AG04450 (cell line): ENCODE data around the gene GSX1. TPM values are rescaled to one million over a fixed set of nuclear protein-coding genes. Genes with fewer than 3 reads are reported as not detected.
"Not testable (repeated sequence)": the region's sequence is repeated elsewhere in the genome, so short reads cannot be mapped to it uniquely, and the experiment has no call there.

Experiments used
- CTCF ChIA-PET: fragments of 300-600, 350-600 bp; formaldehyde crosslinking; extraction: SDS; loops from one replicate; lab custom pipeline; 2022; ENCODE audit warnings: antibody characterized with exemption, inconsistent platforms; lab: Charles Lee
- POLR2A ChIA-PET: fragments of 350-600 bp; formaldehyde crosslinking; extraction: SDS; loops from one replicate; lab custom pipeline; 2021; ENCODE audit warnings: antibody characterized with exemption, inconsistent platforms; lab: Yijun Ruan, JAX
- DNase-seq: peaks from one replicate; pipeline ENCODE4 v3.0.0-alpha.2; 2011; ENCODE audit warnings: low read depth, low spot score
- H3K27ac ChIP-seq: one replicate; pipeline ENCODE4 v1.5.1; 2012; ENCODE audit warnings: low read depth, low read length, control low read depth
- H3K27me3 ChIP-seq: one replicate; pipeline ENCODE4 v1.6.0; 2012; ENCODE audit warnings: low read length; ENCODE audit not compliant: control insufficient read depth, insufficient read depth
- H3K4me3 ChIP-seq: 2 replicates; pipeline ENCODE4 v1.5.1; 2011; ENCODE audit warnings: mild to moderate bottlenecking, low read depth, low read length, control low read depth
- H3K9me3 ChIP-seq: 2 replicates; pipeline ENCODE4 v1.5.1; 2012; ENCODE audit warnings: low read length; ENCODE audit not compliant: control insufficient read depth, insufficient read depth
- polyA plus RNA-seq: library from polyadenylated mRNA; depleted of rRNA; stranded (reverse); fragments of >200 nt; gene quantifications from 2 replicates; pipeline ENCODE4 v1.2.3, GENCODE V29; 2011
- TF ChIP-seq, protein P1 (sequence below): IDR thresholded peaks from 2 replicates; pipeline ENCODE4 v1.5.1; 2011; ENCODE audit warnings: low read depth, low read length, control low read depth, inconsistent platforms

The GSX1 gene
- polyA plus RNA-seq, 1 experiment, result not detected

GRCh38 chr13:27810009-27810408, 17.7 kb downstream of the GSX1 start:
- no peak for DNase-seq
- ChIA-PET POLR2A (no interaction called here), CTCF (interaction anchor here (1.5 to 1.8 kb wide), 2 partner anchors 16 to 20 kb away, joined by 10 to 11 read pairs; no protein-coding TSS in a partner anchor)
- TF ChIP-seq, protein P1, sequence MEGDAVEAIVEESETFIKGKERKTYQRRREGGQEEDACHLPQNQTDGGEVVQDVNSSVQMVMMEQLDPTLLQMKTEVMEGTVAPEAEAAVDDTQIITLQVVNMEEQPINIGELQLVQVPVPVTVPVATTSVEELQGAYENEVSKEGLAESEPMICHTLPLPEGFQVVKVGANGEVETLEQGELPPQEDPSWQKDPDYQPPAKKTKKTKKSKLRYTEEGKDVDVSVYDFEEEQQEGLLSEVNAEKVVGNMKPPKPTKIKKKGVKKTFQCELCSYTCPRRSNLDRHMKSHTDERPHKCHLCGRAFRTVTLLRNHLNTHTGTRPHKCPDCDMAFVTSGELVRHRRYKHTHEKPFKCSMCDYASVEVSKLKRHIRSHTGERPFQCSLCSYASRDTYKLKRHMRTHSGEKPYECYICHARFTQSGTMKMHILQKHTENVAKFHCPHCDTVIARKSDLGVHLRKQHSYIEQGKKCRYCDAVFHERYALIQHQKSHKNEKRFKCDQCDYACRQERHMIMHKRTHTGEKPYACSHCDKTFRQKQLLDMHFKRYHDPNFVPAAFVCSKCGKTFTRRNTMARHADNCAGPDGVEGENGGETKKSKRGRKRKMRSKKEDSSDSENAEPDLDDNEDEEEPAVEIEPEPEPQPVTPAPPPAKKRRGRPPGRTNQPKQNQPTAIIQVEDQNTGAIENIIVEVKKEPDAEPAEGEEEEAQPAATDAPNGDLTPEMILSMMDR, result no peak
- no peak overlapping the region for H3K27ac ChIP-seq
- H3K4me3 ChIP-seq, result no peak overlapping the region
- peaks cover 13% of the 10 kb centered on the region for H3K27me3 ChIP-seq
- no peaks in the 10 kb centered on the region for H3K9me3 ChIP-seq

DNA sequence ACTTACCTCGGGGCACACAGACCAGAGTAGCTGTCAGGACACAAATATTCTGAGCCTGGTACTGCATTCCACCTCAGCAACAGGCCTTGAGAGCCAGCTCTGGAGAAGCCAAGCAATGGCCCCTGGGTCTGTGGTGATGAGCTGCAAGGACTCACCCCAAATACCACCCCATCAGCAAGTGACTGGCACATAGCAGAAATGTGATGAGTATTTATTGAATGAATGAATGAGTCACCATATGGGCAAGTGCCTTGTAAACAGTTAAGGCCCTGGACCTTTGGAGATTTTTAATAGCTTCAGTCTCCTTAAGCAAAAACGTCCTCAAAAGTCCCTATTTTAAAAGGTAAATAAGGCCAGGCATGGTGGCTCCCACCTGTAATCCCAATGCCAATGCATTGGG, 18.2 kb downstream of the GSX1 start:
- Histone ChIP-seq H3K9me3 (no peaks in the 10 kb centered on the region), H3K27ac (no peak overlapping the region), H3K27me3 (peaks cover 10% of the 10 kb centered on the region), H3K4me3 (no peak overlapping the region)
- POLR2A ChIA-PET, result no interaction called here
- TF ChIP-seq, protein P1, result no peak
- DNase-seq, result no peak
- CTCF ChIA-PET, result interaction anchor here (1.5 to 1.8 kb wide), 2 partner anchors 16 to 20 kb away, joined by 10 to 11 read pairs; no protein-coding TSS in a partner anchor

DNA sequence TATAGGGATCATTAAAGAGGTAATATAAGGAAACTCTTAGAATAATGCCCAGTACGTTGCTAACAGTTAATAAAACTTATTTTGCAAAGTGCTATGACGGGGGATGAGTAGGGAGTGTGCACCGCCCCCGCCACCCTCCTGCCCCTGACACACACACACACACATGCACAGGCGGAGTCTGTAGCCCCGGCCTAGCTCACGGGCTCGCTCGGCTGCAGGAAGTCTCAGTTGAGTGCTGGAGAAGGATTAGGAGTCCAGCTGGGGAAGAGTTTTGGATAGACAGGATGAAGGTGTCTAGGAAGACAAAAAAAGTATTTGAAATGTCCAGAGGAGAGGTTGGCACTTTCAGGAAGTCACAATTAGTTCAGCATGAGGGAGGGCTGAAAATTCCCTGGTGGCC, 21.5 kb downstream of the GSX1 start:
- TF ChIP-seq, protein P1, result no peak
- H3K27ac ChIP-seq, result no peak overlapping the region
- no peaks in the 10 kb centered on the region for H3K9me3 ChIP-seq
- DNase-seq, result no peak
- peaks cover 10% of the 10 kb centered on the region for H3K27me3 ChIP-seq
- CTCF ChIA-PET, result interaction anchor here (0.9 kb wide), 1 partner anchor 452 kb away, joined by 3 read pairs; no protein-coding TSS in a partner anchor
- H3K4me3 ChIP-seq, result no peak overlapping the region
- POLR2A ChIA-PET, result no interaction called here

GRCh38 chr13:27817832-27818231, 25.5 kb downstream of the GSX1 start:
- H3K27me3 ChIP-seq, result peaks cover 32% of the 10 kb centered on the region
- DNase-seq, H3K27ac ChIP-seq, H3K4me3 ChIP-seq, POLR2A ChIA-PET, H3K9me3 ChIP-seq: not testable (repeated sequence)
- CTCF ChIA-PET, result interaction anchor here (0.8 to 3.5 kb wide), 6 partner anchors 8 to 456 kb away, joined by 3 to 36 read pairs (median 4); no protein-coding TSS in a partner anchor

DNA sequence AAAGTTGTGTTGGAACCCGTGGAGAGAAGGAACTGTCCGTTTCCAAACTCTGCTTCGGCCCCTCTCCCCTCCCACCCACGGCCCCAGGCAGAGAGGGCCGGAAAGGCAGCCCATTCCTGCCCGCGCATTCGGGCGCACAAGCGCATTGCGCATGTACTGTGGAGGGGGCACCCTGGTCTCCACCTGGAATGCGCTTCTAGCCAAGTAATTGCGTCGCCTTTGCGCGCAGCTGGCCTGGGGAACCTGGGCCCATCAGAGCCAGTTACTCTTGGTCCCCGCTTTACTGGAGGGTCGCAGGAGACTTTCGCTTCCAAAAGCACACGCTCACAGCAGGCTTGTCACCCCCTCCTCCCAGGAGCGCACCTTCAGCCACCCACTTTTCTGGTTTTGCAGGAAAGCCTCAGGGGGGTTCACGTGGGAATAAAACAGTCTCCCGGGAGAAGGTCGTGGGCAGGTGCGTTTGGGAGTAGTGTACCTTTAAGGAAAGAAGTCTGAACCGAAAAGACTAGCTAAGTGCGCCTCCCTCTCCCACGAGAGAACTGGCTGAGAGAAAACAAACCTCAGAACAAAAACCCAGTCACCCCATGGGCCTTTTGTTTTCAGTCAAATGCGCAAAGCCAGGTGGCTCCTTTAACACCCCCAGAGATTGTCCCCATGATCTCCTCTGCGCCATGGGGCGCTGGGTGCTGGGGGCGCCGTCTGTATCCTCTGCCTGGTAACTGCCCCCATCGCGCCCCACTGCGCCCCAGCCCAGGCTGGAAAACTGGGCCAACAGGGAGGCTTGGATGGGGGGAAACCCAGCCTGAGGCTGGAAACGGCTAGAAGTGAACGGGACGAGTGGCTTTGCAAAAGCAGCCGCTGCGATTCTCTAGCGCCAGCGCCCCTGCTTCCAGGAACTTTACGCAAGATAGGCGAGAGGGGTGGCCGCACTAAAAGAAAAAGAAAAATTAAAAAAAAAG, 28.5 kb downstream of the GSX1 start:
- TF ChIP-seq, protein P1, result no peak
- no peaks in the 10 kb centered on the region for H3K9me3 ChIP-seq
- H3K4me3 ChIP-seq, result no peak overlapping the region
- no peak overlapping the region for H3K27ac ChIP-seq
- H3K27me3 ChIP-seq, result peaks cover 33% of the 10 kb centered on the region
- no peak for DNase-seq
- CTCF ChIA-PET, result no interaction called here
- POLR2A ChIA-PET, result no interaction called here
